Ovary (tissue), 9 donors: ENCODE results near the gene NELFCD. TPM values are rescaled to one million over a fixed set of nuclear protein-coding genes. Genes with fewer than 3 reads are reported as not detected.

ENCODE experiments used
- DNase-seq, 5 donors: peaks; one replicate each; pipeline ENCODE4 v3.0.0-alpha.2; 2019 to 2020
- H3K27ac ChIP-seq, 2 donors: fragments of 200-600 bp; one replicate each; pipeline versions ENCODE4 v1.5.1 to v1.8.0; 2019 to 2022
- H3K27me3 ChIP-seq: fragments of 200-600 bp; one replicate; pipeline ENCODE4 v1.8.0; 2022
- H3K36me3 ChIP-seq: fragments of 200-600 bp; sonication (generic); one replicate; pipeline ENCODE4 v1.5.1; 2019
- H3K4me1 ChIP-seq: one replicate; pipeline ENCODE4 v1.8.1; 2013; ENCODE audit warnings: mild to moderate bottlenecking, moderate library complexity; ENCODE audit not compliant: insufficient read depth
- H3K4me3 ChIP-seq: fragments of 200-600 bp; sonication (generic); one replicate; pipeline ENCODE4 v1.5.1; 2017
- H3K9me3 ChIP-seq, 2 donors: fragments of 200-600 bp in 1 of 2; sonication (generic) in 1 of 2; one replicate each; pipeline versions ENCODE4 v1.5.1 to v1.8.1; 2013 to 2019; ENCODE audit warnings: mild to moderate bottlenecking in 1 of 2, moderate library complexity in 1 of 2
- EP300 ChIP-seq: sonication (generic); formaldehyde crosslinking; IDR thresholded peaks from one replicate; pipeline ENCODE4 v1.6.1; 2017; ENCODE audit warnings: antibody characterized with exemption
- POLR2A ChIP-seq: fragments of 450-650 bp; IDR thresholded peaks from one replicate; pipeline ENCODE4 v1.6.1; 2017; ENCODE audit warnings: antibody characterized with exemption, mild to moderate bottlenecking, moderate library complexity
- WGBS, 3 donors: extraction: QIAGEN DNeasy Blood & Tissue Kit in 1 of 3; methylation state at CpG; one replicate each; pipeline versions ENCODE4 v1.1.5 to v1.1.7; 2013 to 2017; 5-methylcytosine and 5-hydroxymethylcytosine counted together
- intact Hi-C, 4 donors: fragments of 100-400 bp; cut with DNase I; formaldehyde crosslinking; loops; one replicate each; pipeline versions ENCODE4 v1.11.0 to v1.15.1; 2022 to 2023
- polyA plus RNA-seq, 2 donors: library from polyadenylated mRNA; stranded (reverse); fragments of 200-250 nt in 1 of 2; fragments of 350-450 nt in 1 of 2; fragmentation: Illumina TruSeq in 1 of 2; extraction: RNeasy Lipid Tissue Mini Kit (QIAGEN cat#74804) in 1 of 2; gene quantifications; one replicate each; pipeline ENCODE4 v1.2.3, GENCODE V29; 2013 to 2014
- total RNA-seq, 7 donors: library from RNA; depleted of rRNA in 2 of 7; stranded (reverse); fragments of >200 nt in 2 of 7; fragmentation: NEBNext Ultra II Directional in 3 of 7; extraction: Animal tissue kit (Norgen Biotek cat#: 25700) in 3 of 7; gene quantifications; one replicate each; pipeline versions ENCODE4 v1.1.0 to v1.2.4, GENCODE V29; 2016 to 2023
- TF ChIP-seq, protein P1 (sequence below), 3 donors: fragments of 450-650 bp in 2 of 3; fragments of 200-600 bp in 1 of 3; IDR thresholded peaks; one replicate each; pipeline versions ENCODE4 v1.5.1 to v1.8.0; 2016 to 2022; ENCODE audit warnings: antibody characterized with exemption in 3 of 3, mild to moderate bottlenecking in 1 of 3
- donor health status: DM: no; HTN: no; CAD: no; lungs with moderate emphysema.
- donor health status: DM: no; HTN: no; CAD: no.
- donor health status: Bipolar disorder and iron deficiency.
- donor health status: DM: yes; HTN: yes; CAD: no.
- donor health status: DM: no; HTN: no; CAD: no.
- donor health status: DM: yes; HTN: yes; CAD: no.

NELFCD gene
- total and polyA plus RNA-seq, 9 donors = 36.7 to 74.9 (median 59.4) TPM

DNA sequence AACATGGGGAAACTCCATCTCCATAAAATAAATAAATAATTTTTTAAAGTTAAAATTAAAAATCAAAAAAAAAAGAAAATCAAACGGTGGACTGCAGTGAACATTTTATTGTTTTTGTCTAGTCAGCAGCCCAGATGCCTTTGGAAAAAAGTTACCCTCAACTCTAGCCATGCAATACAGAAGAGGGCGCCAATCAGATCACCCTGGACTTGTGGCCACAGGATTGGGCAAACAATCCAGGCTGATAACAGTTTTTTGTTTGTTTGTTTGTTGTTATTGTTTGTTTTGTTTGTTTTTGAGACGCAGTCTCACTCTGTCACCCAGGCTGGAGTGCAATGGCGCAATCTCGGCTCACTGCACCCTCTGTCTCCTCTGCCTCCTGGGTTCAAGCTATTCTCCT, 30.5 kb upstream of the NELFCD start:
- no peaks in the 10 kb centered on the region for H3K4me1 ChIP-seq
- no peak for DNase-seq
- H3K36me3 ChIP-seq = no peaks in the 10 kb centered on the region
- TF ChIP-seq, protein P1, sequence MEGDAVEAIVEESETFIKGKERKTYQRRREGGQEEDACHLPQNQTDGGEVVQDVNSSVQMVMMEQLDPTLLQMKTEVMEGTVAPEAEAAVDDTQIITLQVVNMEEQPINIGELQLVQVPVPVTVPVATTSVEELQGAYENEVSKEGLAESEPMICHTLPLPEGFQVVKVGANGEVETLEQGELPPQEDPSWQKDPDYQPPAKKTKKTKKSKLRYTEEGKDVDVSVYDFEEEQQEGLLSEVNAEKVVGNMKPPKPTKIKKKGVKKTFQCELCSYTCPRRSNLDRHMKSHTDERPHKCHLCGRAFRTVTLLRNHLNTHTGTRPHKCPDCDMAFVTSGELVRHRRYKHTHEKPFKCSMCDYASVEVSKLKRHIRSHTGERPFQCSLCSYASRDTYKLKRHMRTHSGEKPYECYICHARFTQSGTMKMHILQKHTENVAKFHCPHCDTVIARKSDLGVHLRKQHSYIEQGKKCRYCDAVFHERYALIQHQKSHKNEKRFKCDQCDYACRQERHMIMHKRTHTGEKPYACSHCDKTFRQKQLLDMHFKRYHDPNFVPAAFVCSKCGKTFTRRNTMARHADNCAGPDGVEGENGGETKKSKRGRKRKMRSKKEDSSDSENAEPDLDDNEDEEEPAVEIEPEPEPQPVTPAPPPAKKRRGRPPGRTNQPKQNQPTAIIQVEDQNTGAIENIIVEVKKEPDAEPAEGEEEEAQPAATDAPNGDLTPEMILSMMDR (IDR thresholded peaks at IDR 0.05) = no peak
- TF ChIP-seq POLR2A (no peak), EP300 (no peak)
- H3K27me3 ChIP-seq = no peaks in the 10 kb centered on the region
- no peaks in the 10 kb centered on the region for H3K9me3 ChIP-seq
- no peak overlapping the region for H3K27ac ChIP-seq
- 78 to 83% (median 81%) methylated on average over 5 of the region's 5 CpGs for WGBS, 3 donors
- intact Hi-C loops = no loop called here
- H3K4me3 ChIP-seq = no peak overlapping the region

DNA sequence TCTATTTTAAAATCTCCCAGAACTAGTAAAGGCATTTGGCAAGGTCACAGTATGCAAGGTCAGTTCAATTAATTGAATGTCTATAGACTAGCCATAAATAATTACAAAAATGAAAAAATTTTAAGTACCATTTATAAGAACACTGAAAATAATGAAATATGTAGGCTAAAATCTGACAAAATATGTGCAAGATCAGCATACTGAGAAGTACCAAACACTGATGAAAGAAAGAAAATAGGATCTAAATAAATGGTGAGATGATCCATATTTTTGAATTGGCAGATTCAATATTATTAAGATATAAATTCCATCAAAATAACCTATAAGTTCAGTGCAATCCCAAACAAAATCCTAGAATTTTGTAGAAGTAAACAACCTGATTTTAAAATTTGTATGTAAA, 28.0 kb upstream of the NELFCD start:
- no peaks in the 10 kb centered on the region for H3K9me3 ChIP-seq
- no peak overlapping the region for H3K4me3 ChIP-seq
- H3K36me3 ChIP-seq = no peaks in the 10 kb centered on the region
- no peak for TF ChIP-seq POLR2A
- TF ChIP-seq, protein P1 (IDR thresholded peaks at IDR 0.05) = no peak
- no peak for TF ChIP-seq EP300
- no peaks in the 10 kb centered on the region for H3K4me1 ChIP-seq
- no peak for DNase-seq
- H3K27ac ChIP-seq = no peak overlapping the region
- H3K27me3 ChIP-seq = no peaks in the 10 kb centered on the region
- intact Hi-C loops = no loop called here

DNA sequence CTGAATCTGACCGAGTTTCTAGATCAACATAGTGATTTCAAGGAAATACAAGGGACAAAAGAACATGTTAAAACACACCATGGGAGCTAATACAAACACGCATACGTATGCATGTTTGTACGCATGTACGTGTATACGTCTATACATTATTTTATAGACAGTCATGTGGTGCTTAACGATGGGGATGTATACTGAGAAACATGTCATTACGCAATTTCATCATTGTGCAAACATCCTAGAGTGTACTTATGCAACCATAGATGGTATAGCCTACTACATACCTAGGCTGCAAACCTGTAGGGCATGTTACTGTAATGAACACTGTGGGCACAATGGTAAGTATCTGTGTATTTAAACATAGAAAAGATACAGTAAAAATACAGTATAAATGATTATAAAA, 25.0 kb upstream of the NELFCD start:
- intact Hi-C loops = no loop called here
- DNase-seq = no peak
- WGBS, 3 donors = 87 to 93% (median 90%) methylated on average over 8 of the region's 8 CpGs

DNA sequence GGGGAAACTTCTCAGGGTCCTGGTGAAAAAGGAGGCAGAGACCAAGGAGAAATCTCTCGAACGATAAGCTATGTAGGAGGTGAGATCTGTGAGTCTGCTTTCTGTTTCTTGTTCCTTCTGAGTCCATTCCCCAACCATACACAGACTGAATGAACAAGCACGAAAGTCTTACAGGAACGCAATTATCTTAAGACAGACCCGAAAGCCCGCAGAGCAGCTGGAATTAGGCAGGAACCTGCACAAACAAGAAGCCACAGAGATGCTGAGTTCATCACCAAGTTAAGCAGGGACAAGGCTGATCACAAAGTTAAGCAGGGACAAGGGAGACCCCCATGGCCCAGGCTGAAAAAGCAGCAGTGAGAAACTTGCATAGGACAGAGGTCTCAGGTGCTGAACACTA, 21.4 kb upstream of the NELFCD start:
- 57 to 76% (median 60%) methylated on average over 6 of the region's 6 CpGs for WGBS, 3 donors
- TF ChIP-seq POLR2A (no peak), EP300 (no peak)
- TF ChIP-seq, protein P1 (IDR thresholded peaks at IDR 0.05) = no peak
- no peak overlapping the region for H3K27ac ChIP-seq

More for the DNA sequence above, 25.0 kb upstream of the NELFCD start:
- H3K27ac ChIP-seq = no peak overlapping the region
- H3K27me3 ChIP-seq = no peaks in the 10 kb centered on the region
- no peaks in the 10 kb centered on the region for H3K36me3 ChIP-seq
- no peaks in the 10 kb centered on the region for H3K9me3 ChIP-seq
- TF ChIP-seq POLR2A (no peak), EP300 (no peak)
- TF ChIP-seq, protein P1 (IDR thresholded peaks at IDR 0.05) = no peak
- no peak overlapping the region for H3K4me3 ChIP-seq
- no peaks in the 10 kb centered on the region for H3K4me1 ChIP-seq

More for the DNA sequence above, 21.4 kb upstream of the NELFCD start:
- H3K9me3 ChIP-seq = no peaks in the 10 kb centered on the region
- intact Hi-C loops = no loop called here
- no peaks in the 10 kb centered on the region for H3K36me3 ChIP-seq
- no peaks in the 10 kb centered on the region for H3K4me1 ChIP-seq
- H3K4me3 ChIP-seq = no peak overlapping the region
- H3K27me3 ChIP-seq = no peaks in the 10 kb centered on the region
- no peak for DNase-seq
